IMR-90 (cell line): ENCODE results near the gene TIAM2. TPM values are rescaled to one million over a fixed set of nuclear protein-coding genes. Genes with fewer than 3 reads are reported as not detected.

ENCODE experiments used
- ATAC-seq: fragments of 200-7000 bp; cut with Tn5 transposase; 2 replicates; pipeline ENCODE4 v1.9.1; 2020; ENCODE audit warnings: low read depth, mild to moderate bottlenecking, moderate library complexity
- BruUV-seq: library from RNA; stranded (reverse); fragments of 400-500 nt; replicated peaks from 2 replicates; lab custom pipeline; 2021; lab: Mats Ljungman, UMichigan
- CTCF ChIA-PET: fragments of 300-600 bp; formaldehyde crosslinking; extraction: SDS; loops from one replicate; lab custom pipeline; 2021; ENCODE audit warnings: antibody characterized with exemption; lab: Yijun Ruan, JAX
- POLR2A ChIA-PET: fragments of 300-600 bp; sonication (Branson Sonifier 250); formaldehyde crosslinking; loops from one replicate; lab custom pipeline; 2022; ENCODE audit warnings: antibody characterized with exemption; ENCODE audit not compliant: unreplicated experiment; lab: Charles Lee
- DNase-seq: peaks from one replicate; pipeline ENCODE4 v3.0.0; 2013
- H2AFZ ChIP-seq: replicated peaks from 2 replicates; pipeline ENCODE3; 2013; ENCODE audit warnings: low read length, mild to moderate bottlenecking; ENCODE audit not compliant: poor library complexity
- H2AK5ac ChIP-seq: 2 replicates; pipeline ENCODE4 v1.6.1; 2013; ENCODE audit warnings: low read depth, low read length, inconsistent platforms
- H2AK9ac ChIP-seq: replicated peaks from 2 replicates; pipeline ENCODE3; 2013; ENCODE audit warnings: mild to moderate bottlenecking, low read depth, low read length, moderate library complexity; ENCODE audit not compliant: poor library complexity
- H2BK120ac ChIP-seq: 2 replicates; pipeline ENCODE4 v1.6.1; 2013; ENCODE audit warnings: low read depth, low read length, inconsistent platforms
- H2BK15ac ChIP-seq: 3 replicates; pipeline ENCODE4 v1.6.1; 2013; ENCODE audit warnings: low read depth, low read length, inconsistent platforms
- H2BK20ac ChIP-seq: 2 replicates; pipeline ENCODE4 v1.6.1; 2013; ENCODE audit warnings: low read depth, mild to moderate bottlenecking, inconsistent platforms, low read length, moderate library complexity
- H2BK5ac ChIP-seq: 2 replicates; pipeline ENCODE4 v1.6.1; 2013; ENCODE audit warnings: mild to moderate bottlenecking, low read depth, low read length, inconsistent platforms; ENCODE audit not compliant: poor library complexity, severe bottlenecking
- H3K14ac ChIP-seq: replicated peaks from 2 replicates; pipeline ENCODE4 v1.6.1; 2013; ENCODE audit warnings: low read depth, low read length, inconsistent platforms
- H3K18ac ChIP-seq: 2 replicates; pipeline ENCODE4 v1.6.1; 2013; ENCODE audit warnings: low read depth, low read length, control low read depth
- H3K23ac ChIP-seq: 2 replicates; pipeline ENCODE4 v1.6.1; 2013; ENCODE audit warnings: low read depth, low read length, inconsistent platforms
- H3K27ac ChIP-seq: 2 replicates; pipeline ENCODE4 v1.5.1; 2013; ENCODE audit warnings: mild to moderate bottlenecking, control low read depth, low read length; ENCODE audit not compliant: insufficient read depth
- H3K27me3 ChIP-seq: 2 replicates; pipeline ENCODE4 v1.6.1; 2013; ENCODE audit warnings: low read length; ENCODE audit not compliant: control insufficient read depth, insufficient read depth
- H3K36me3 ChIP-seq: 2 replicates; pipeline ENCODE4 v1.6.1; 2013; ENCODE audit warnings: low read length, mixed read lengths; ENCODE audit not compliant: control insufficient read depth, insufficient read depth
- H3K4ac ChIP-seq: 2 replicates; pipeline ENCODE4 v1.6.1; 2013; ENCODE audit warnings: low read depth, low read length, inconsistent platforms
- H3K4me1 ChIP-seq: 2 replicates; pipeline ENCODE4 v1.6.1; 2013; ENCODE audit warnings: low read length, mixed read lengths; ENCODE audit not compliant: control insufficient read depth, insufficient read depth
- H3K4me2 ChIP-seq: 2 replicates; pipeline ENCODE4 v1.6.1; 2013; ENCODE audit warnings: low read depth, mild to moderate bottlenecking, control low read depth, low read length, moderate library complexity
- H3K4me3 ChIP-seq: 2 replicates; pipeline ENCODE4 v1.5.1; 2013; ENCODE audit warnings: low read depth, mild to moderate bottlenecking, control low read depth, low read length, moderate library complexity; ENCODE audit not compliant: insufficient read depth
- H3K56ac ChIP-seq: 2 replicates; pipeline ENCODE4 v1.6.1; 2013; ENCODE audit warnings: low read length, inconsistent platforms; ENCODE audit not compliant: insufficient read depth; ENCODE audit errors: extremely low read depth
- H3K79me1 ChIP-seq, 2 experiments: 2 replicates each; pipeline ENCODE4 v1.6.1; 2013; ENCODE audit warnings: low read length in 2 of 2, inconsistent platforms in 1 of 2, low read depth in 1 of 2
- H3K9ac ChIP-seq: 2 replicates; pipeline ENCODE4 v1.6.1; 2013; ENCODE audit warnings: low read depth, low read length, control low read depth
- H3K9me1 ChIP-seq: 2 replicates; pipeline ENCODE4 v1.6.1; 2013; ENCODE audit warnings: low read length, inconsistent platforms; ENCODE audit not compliant: insufficient read depth
- H3K9me3 ChIP-seq: 2 replicates; pipeline ENCODE4 v1.6.1; 2013; ENCODE audit warnings: low read length; ENCODE audit not compliant: control insufficient read depth, insufficient read depth
- H4K20me1 ChIP-seq: 2 replicates; pipeline ENCODE4 v1.6.1; 2013; ENCODE audit warnings: low read length, inconsistent platforms; ENCODE audit not compliant: insufficient read depth
- H4K5ac ChIP-seq: 2 replicates; pipeline ENCODE4 v1.6.1; 2013; ENCODE audit warnings: mild to moderate bottlenecking, low read depth, low read length, control low read depth
- H4K8ac ChIP-seq, 2 experiments: 2 replicates each; pipeline ENCODE4 v1.6.1; 2013; ENCODE audit warnings: low read depth in 2 of 2, low read length in 2 of 2, control low read depth in 1 of 2, inconsistent platforms in 1 of 2
- H4K91ac ChIP-seq: 2 replicates; pipeline ENCODE4 v1.6.1; 2013; ENCODE audit warnings: low read depth, low read length, inconsistent platforms; ENCODE audit not compliant: insufficient read depth
- BHLHE40 ChIP-seq: fragments of 150-350 bp; IDR thresholded peaks from 2 replicates; pipeline ENCODE4 v1.6.1; 2016; ENCODE audit warnings: mild to moderate bottlenecking, low read depth, low read length
- CEBPB ChIP-seq: IDR thresholded peaks from 2 replicates; pipeline ENCODE4 v1.6.1; 2012; ENCODE audit warnings: low read depth, low read length, improper control_type of control experiment
- CHD1 ChIP-seq: IDR thresholded peaks from 2 replicates; pipeline ENCODE4 v1.6.1; 2012; ENCODE audit warnings: low read depth, low read length, improper control_type of control experiment
- FOS ChIP-seq: fragments of 150-350 bp; IDR thresholded peaks from 2 replicates; pipeline ENCODE4 v1.6.1; 2016; ENCODE audit warnings: low read depth, low read length
- MAFK ChIP-seq: IDR thresholded peaks from 2 replicates; pipeline ENCODE4 v1.6.1; 2012; ENCODE audit warnings: low read depth, low read length, improper control_type of control experiment
- MAZ ChIP-seq: IDR thresholded peaks from 2 replicates; pipeline ENCODE4 v1.6.1; 2012; ENCODE audit warnings: low read depth, mild to moderate bottlenecking, low read length, improper control_type of control experiment, moderate library complexity, borderline replicate concordance
- MXI1 ChIP-seq: IDR thresholded peaks from 2 replicates; pipeline ENCODE4 v1.6.1; 2012; ENCODE audit warnings: low read depth, mild to moderate bottlenecking, low read length, moderate library complexity, borderline replicate concordance
- NFE2L2 ChIP-seq: fragments of 150-350 bp; IDR thresholded peaks from 2 replicates; pipeline ENCODE4 v1.6.1; 2016; ENCODE audit warnings: low read depth, mild to moderate bottlenecking, low read length
- POLR2A ChIP-seq: IDR thresholded peaks from 2 replicates; pipeline ENCODE4 v1.6.1; 2012; ENCODE audit warnings: mild to moderate bottlenecking, low read depth, low read length
- RAD21 ChIP-seq: IDR thresholded peaks from 2 replicates; pipeline ENCODE4 v1.6.1; 2012; ENCODE audit warnings: low read length, improper control_type of control experiment
- RCOR1 ChIP-seq: IDR thresholded peaks from 2 replicates; pipeline ENCODE4 v1.6.1; 2012; ENCODE audit warnings: mild to moderate bottlenecking, low read length, improper control_type of control experiment; ENCODE audit not compliant: insufficient replicate concordance
- RFX5 ChIP-seq: IDR thresholded peaks from 2 replicates; pipeline ENCODE4 v1.8.0; 2012; ENCODE audit warnings: low read depth, mild to moderate bottlenecking, low read length, moderate library complexity
- SMC3 ChIP-seq: fragments of 150-350 bp; IDR thresholded peaks from 2 replicates; pipeline ENCODE4 v1.6.1; 2016; ENCODE audit warnings: low read depth, mild to moderate bottlenecking, antibody characterized with exemption, low read length, moderate library complexity
- WGBS, 2 experiments: methylation state at CpG; one replicate each; pipeline versions ENCODE4 v1.1.5 to v1.1.7; 2013; ENCODE audit warnings: missing lambda C conversion rate in 2 of 2; ENCODE audit not compliant: insufficient read length in 1 of 2; ENCODE audit errors: extremely low coverage in 2 of 2; 5-methylcytosine and 5-hydroxymethylcytosine counted together
- dilution Hi-C: fragments of 300-500 bp; cut with HindIII; formaldehyde crosslinking; loops from one replicate; pipeline ENCODE4 v1.14.3; 2018; ENCODE audit warnings: low sequenced_read_pairs; ENCODE audit not compliant: unreplicated experiment
- in situ Hi-C: fragments of 300-500 bp; cut with MboI; formaldehyde crosslinking; loops from 3 replicates; pipeline ENCODE4 v1.14.3; 2019; ENCODE audit warnings: low sequenced_read_pairs, inconsistent platforms, mixed read lengths
- intact Hi-C: fragments of 100-400 bp; cut with micrococcal nuclease; formaldehyde crosslinking; loops from 2 replicates; pipeline ENCODE4 v1.10.0; 2022
- polyA plus RNA-seq, 3 experiments: library from polyadenylated mRNA; depleted of rRNA; stranded (reverse); fragments of >200 nt; gene quantifications; 2 replicates each; pipeline ENCODE4 v1.2.3, GENCODE V29; 2012; ENCODE audit warnings: low replicate concordance in 1 of 3
- total RNA-seq: library from RNA; depleted of rRNA; stranded (reverse); fragments of >200 nt; gene quantifications from 2 replicates; pipeline ENCODE4 v1.2.3, GENCODE V29; 2012
- TF ChIP-seq, protein P1 (sequence below): fragments of 150-350 bp; IDR thresholded peaks from 2 replicates; pipeline ENCODE4 v1.6.1; 2017; ENCODE audit warnings: mild to moderate bottlenecking, antibody characterized with exemption, low read length, low read depth
- TF ChIP-seq, protein P2 (sequence below): conservative IDR thresholded peaks from 2 replicates; pipeline ENCODE4 v1.5.1; 2012; ENCODE audit warnings: mild to moderate bottlenecking, low read depth, low read length, improper control_type of control experiment
- TF ChIP-seq, protein P3 (sequence below): fragments of 150-350 bp; IDR thresholded peaks from 2 replicates; pipeline ENCODE4 v1.6.1; 2016; ENCODE audit warnings: low read depth, mild to moderate bottlenecking, low read length, moderate library complexity, borderline replicate concordance

Gene TIAM2
- total and polyA plus RNA-seq, 2 of the 4 experiments (the other 2 are of a cell fraction), result 3.1 to 4.7 TPM

DNA sequence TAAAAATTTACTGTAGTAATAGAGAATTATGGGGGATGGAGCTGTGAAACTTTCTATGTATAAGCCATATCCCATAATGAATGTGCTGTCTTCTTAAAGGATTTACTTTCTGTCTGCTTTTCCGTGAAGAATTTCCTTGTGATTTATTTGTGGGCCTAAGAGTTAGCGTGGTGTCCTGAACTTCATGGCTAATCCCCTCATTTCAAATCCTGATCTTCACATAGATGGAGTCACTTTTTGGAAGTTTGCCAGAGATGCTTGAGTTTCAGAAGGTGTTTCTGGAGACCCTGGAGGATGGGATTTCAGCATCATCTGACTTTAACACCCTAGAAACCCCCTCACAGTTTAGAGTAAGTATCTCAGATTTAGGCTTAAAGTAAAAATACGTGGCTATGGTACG, 249.3 kb downstream of the TIAM2 start:
- in situ Hi-C loops, result loop anchor here (10.0 kb wide), 1 partner anchor 570 kb away; no protein-coding TSS in a partner anchor

More for the DNA sequence above, 249.3 kb downstream of the TIAM2 start:
- H3K4ac ChIP-seq, result no peak overlapping the region
- H4K91ac ChIP-seq, result no peak overlapping the region
- H3K23ac ChIP-seq, result no peak overlapping the region
- no peak overlapping the region for H3K56ac ChIP-seq
- H3K9me3 ChIP-seq, result no peaks in the 10 kb centered on the region
- H3K27me3 ChIP-seq, result no peaks in the 10 kb centered on the region
- dilution Hi-C loops, result no loop called here
- H3K4me3 ChIP-seq, result no peak overlapping the region
- no peak overlapping the region for H2BK20ac ChIP-seq
- POLR2A ChIA-PET, result no interaction called here
- peaks cover 4% of the 10 kb centered on the region; the same call in 1 of the 2 replicates for H3K4me1 ChIP-seq
- CTCF ChIA-PET, result no interaction called here
- no peak overlapping the region for H3K9ac ChIP-seq
- no peak overlapping the region for H3K27ac ChIP-seq
- H4K5ac ChIP-seq, result no peak overlapping the region
- 0 out of 4 replicates have a peak, but pooled peaks cover 0 to 3% of the 10 kb centered on the region in 2 experiments for H3K79me1 ChIP-seq
- no peak overlapping the region for H2AFZ ChIP-seq
- H3K14ac ChIP-seq, result no peak overlapping the region
- no peak overlapping the region for H2BK15ac ChIP-seq
- no peak overlapping the region for H2AK5ac ChIP-seq
- WGBS, 2 experiments, result no CpG with 5 or more reads among the region's 4 CpGs
- H3K36me3 ChIP-seq, result no peaks in the 10 kb centered on the region
- DNase-seq (no peak), ATAC-seq (no peak)
- H3K9me1 ChIP-seq, result peaks cover 9% of the 10 kb centered on the region; the same call in 1 of the 2 replicates
- no TSS peak for BruUV-seq
- no peak overlapping the region for H3K18ac ChIP-seq
- H4K8ac ChIP-seq, result no peak overlapping the region
- intact Hi-C loops, result no loop called here
- TF ChIP-seq, protein P1, sequence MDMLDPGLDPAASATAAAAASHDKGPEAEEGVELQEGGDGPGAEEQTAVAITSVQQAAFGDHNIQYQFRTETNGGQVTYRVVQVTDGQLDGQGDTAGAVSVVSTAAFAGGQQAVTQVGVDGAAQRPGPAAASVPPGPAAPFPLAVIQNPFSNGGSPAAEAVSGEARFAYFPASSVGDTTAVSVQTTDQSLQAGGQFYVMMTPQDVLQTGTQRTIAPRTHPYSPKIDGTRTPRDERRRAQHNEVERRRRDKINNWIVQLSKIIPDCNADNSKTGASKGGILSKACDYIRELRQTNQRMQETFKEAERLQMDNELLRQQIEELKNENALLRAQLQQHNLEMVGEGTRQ, result no peak
- TF ChIP-seq MXI1 (no peak), SMC3 (no peak), RCOR1 (no peak), CEBPB (no peak), MAZ (no peak), MAFK (no peak), RAD21 (no peak), CHD1 (no peak), BHLHE40 (no peak), POLR2A (no peak), FOS (no peak), RFX5 (no peak), NFE2L2 (no peak)
- TF ChIP-seq, protein P2, sequence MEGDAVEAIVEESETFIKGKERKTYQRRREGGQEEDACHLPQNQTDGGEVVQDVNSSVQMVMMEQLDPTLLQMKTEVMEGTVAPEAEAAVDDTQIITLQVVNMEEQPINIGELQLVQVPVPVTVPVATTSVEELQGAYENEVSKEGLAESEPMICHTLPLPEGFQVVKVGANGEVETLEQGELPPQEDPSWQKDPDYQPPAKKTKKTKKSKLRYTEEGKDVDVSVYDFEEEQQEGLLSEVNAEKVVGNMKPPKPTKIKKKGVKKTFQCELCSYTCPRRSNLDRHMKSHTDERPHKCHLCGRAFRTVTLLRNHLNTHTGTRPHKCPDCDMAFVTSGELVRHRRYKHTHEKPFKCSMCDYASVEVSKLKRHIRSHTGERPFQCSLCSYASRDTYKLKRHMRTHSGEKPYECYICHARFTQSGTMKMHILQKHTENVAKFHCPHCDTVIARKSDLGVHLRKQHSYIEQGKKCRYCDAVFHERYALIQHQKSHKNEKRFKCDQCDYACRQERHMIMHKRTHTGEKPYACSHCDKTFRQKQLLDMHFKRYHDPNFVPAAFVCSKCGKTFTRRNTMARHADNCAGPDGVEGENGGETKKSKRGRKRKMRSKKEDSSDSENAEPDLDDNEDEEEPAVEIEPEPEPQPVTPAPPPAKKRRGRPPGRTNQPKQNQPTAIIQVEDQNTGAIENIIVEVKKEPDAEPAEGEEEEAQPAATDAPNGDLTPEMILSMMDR, result no peak
- TF ChIP-seq, protein P3, sequence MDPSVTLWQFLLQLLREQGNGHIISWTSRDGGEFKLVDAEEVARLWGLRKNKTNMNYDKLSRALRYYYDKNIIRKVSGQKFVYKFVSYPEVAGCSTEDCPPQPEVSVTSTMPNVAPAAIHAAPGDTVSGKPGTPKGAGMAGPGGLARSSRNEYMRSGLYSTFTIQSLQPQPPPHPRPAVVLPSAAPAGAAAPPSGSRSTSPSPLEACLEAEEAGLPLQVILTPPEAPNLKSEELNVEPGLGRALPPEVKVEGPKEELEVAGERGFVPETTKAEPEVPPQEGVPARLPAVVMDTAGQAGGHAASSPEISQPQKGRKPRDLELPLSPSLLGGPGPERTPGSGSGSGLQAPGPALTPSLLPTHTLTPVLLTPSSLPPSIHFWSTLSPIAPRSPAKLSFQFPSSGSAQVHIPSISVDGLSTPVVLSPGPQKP, result no peak
- H2BK5ac ChIP-seq, result no peak overlapping the region
- H3K4me2 ChIP-seq, result no peak overlapping the region
- no peak overlapping the region for H2BK120ac ChIP-seq
- no peaks in the 10 kb centered on the region for H4K20me1 ChIP-seq
- no peak overlapping the region for H2AK9ac ChIP-seq
